Lower lobe of right lung (tissue), 2 donors: ENCODE data around the gene CGB3. TPM values are rescaled to one million over a fixed set of nuclear protein-coding genes. Genes with fewer than 3 reads are reported as not detected.
A peak's percentile ranks its signal among the peaks of the same experiment; 100 is the strongest.
"Not testable (repeated sequence)": the region's sequence is repeated elsewhere in the genome, so short reads cannot be mapped to it uniquely, and the experiment has no call there.

ENCODE experiments used
- ATAC-seq, 2 donors: fragments of 200-7000 bp; cut with Tn5 transposase; one replicate each; pipeline ENCODE4 v1.9.1; 2020 to 2022; ENCODE audit warnings: mild to moderate bottlenecking in 2 of 2, moderate library complexity in 2 of 2
- DNase-seq: peaks from one replicate; pipeline ENCODE4 v3.0.0-alpha.2; 2020
- H3K27ac ChIP-seq: fragments of 200-600 bp; one replicate; pipeline ENCODE4 v1.8.0; 2022
- H3K27me3 ChIP-seq: fragments of 200-600 bp; one replicate; pipeline ENCODE4 v1.8.0; 2022; ENCODE audit warnings: low read depth
- H3K36me3 ChIP-seq: fragments of 200-600 bp; one replicate; pipeline ENCODE4 v1.8.0; 2022; ENCODE audit warnings: mild to moderate bottlenecking
- H3K4me1 ChIP-seq: fragments of 200-600 bp; one replicate; pipeline ENCODE4 v1.8.0; 2022
- H3K4me3 ChIP-seq: fragments of 200-600 bp; one replicate; pipeline ENCODE4 v1.8.0; 2022; ENCODE audit warnings: mild to moderate bottlenecking
- H3K9me3 ChIP-seq: fragments of 200-600 bp; one replicate; pipeline ENCODE4 v1.8.0; 2022
- intact Hi-C: fragments of 100-400 bp; cut with DNase I; formaldehyde crosslinking; loops from one replicate; pipeline ENCODE4 v1.11.0; 2022
- total RNA-seq: library from RNA; stranded (reverse); fragmentation: NEBNext Ultra II Directional; extraction: Animal tissue kit (Norgen Biotek cat#: 25700); gene quantifications from one replicate; pipeline ENCODE4 v1.2.1, GENCODE V29; 2021
- TF ChIP-seq, protein P1 (sequence below): fragments of 200-600 bp; IDR thresholded peaks from one replicate; pipeline ENCODE4 v1.8.0; 2022; ENCODE audit warnings: antibody characterized with exemption, mild to moderate bottlenecking
- donor health status: DM: no; HTN: yes; CAD: no; lungs with severe emphysema.

Gene CGB3
- total RNA-seq, 1 donor from 2014 or later = not detected

DNA sequence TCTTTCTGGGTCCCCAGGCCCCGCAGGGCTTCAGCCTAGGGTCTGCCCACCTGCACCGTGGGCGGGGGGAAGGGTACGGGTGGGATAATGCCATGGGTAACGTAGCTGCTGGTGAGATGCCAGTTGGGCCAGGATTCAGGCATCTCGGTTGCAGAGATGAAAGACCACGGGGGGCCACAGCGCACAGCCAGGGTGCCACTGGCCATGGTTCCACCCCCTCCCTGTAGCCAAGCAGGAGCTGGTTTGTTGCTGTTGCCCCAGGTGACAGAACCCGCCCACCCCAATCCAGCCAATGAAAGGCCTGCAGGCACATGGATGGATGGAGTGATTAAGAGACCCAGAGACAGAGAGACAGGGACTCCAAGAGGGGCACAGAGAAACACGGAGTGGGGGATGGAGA is 34.4 kb upstream of the CGB3 start:
- peaks cover 25% of the 10 kb centered on the region for H3K4me1 ChIP-seq
- no peaks in the 10 kb centered on the region for H3K36me3 ChIP-seq
- H3K27ac ChIP-seq = no peak overlapping the region
- H3K4me3 ChIP-seq = no peak overlapping the region
- intact Hi-C loops = no loop called here
- ATAC-seq (no peak), DNase-seq (no peak)
- TF ChIP-seq, protein P1, sequence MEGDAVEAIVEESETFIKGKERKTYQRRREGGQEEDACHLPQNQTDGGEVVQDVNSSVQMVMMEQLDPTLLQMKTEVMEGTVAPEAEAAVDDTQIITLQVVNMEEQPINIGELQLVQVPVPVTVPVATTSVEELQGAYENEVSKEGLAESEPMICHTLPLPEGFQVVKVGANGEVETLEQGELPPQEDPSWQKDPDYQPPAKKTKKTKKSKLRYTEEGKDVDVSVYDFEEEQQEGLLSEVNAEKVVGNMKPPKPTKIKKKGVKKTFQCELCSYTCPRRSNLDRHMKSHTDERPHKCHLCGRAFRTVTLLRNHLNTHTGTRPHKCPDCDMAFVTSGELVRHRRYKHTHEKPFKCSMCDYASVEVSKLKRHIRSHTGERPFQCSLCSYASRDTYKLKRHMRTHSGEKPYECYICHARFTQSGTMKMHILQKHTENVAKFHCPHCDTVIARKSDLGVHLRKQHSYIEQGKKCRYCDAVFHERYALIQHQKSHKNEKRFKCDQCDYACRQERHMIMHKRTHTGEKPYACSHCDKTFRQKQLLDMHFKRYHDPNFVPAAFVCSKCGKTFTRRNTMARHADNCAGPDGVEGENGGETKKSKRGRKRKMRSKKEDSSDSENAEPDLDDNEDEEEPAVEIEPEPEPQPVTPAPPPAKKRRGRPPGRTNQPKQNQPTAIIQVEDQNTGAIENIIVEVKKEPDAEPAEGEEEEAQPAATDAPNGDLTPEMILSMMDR = no peak
- H3K9me3 ChIP-seq = no peaks in the 10 kb centered on the region
- peaks cover 28% of the 10 kb centered on the region for H3K27me3 ChIP-seq

DNA sequence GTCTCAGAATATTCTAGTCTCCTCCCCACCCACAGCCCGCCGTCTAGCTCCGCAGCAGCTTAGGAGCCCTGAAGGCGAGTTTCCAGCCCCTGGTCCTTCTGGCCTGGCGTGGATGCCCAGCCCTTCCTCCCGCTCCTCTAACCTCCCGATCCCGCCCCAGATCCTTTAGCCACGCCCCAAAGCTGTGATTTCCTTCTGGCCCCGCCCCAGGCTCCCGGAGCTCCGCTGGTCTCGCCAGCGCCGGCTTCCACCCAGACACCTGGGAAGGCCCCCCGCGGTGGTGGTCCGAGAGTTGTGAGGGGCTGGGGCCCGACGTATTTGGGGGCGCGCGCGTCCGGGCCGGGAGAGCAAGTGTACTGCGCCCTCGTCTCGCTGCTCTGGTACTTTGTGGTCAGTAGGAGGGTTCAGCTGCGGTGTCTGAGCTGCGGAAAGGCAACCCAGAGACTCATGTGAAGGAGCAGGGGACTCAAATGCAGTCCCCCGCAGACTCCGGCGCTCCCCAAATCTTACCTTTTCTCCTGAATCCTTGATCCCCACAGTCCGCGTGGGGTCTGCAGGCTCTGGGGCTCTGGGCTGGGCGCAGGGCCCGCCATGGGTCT is 33.6 kb upstream of the CGB3 start, which contains the start of gene CGB7:
TSS of gene CGB7 (minus strand) at position 114 of the 599 bp plus-strand sequence. CDS start 2,374 bp downstream, outside the sequence.
- intact Hi-C loops = no loop called here
- Histone ChIP-seq H3K27ac (no peak within 1 kb of the TSS), H3K27me3 (peaks cover 28% of the 10 kb centered on the region), H3K4me3 (peak within 1 kb of the TSS; percentile 71), H3K9me3 (no peaks in the 10 kb centered on the region), H3K36me3 (no peaks in the 10 kb centered on the region), H3K4me1 (peaks cover 25% of the 10 kb centered on the region)
- ATAC-seq = peak; percentile 81 to 86
- peak; percentile 84 for DNase-seq
- TF ChIP-seq, protein P1 = no peak

DNA sequence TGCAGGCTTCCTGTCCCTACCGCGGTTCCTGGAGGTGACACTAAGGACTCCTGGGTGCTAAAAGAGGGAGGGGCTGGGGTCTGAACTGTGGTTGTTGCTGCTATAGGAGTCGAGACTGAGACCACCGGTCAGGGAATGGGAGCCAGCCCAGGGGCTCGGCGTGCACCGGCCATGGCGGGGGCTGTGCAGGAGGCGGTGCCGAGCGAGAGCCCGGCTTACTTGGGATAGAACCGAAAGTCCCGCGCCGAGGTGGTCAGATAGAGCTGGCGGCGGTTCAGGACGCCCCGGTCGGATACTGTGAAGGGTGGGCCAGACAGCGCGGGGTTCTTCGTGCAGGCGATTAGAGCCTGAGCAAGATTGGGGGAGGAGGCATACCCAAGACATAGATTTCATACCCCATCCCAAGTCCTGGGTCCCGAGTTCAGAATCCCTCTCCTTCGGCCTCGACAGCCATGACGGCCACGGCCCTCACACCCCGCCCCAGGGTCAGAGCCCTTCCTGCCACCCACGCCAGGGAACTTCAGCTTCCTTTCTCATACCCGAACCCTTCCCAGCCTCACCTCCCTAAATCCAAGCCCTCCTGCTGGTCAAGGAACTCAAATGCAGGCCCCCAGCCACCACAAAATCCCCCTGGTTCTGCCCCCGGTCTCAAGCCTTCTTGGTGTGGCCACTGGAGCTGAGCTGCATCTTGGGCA is 32.9 kb upstream of the CGB3 start:
- DNase-seq, intact Hi-C loops, H3K27ac ChIP-seq, H3K9me3 ChIP-seq, H3K36me3 ChIP-seq: not testable (repeated sequence)
- Histone ChIP-seq H3K4me3 (peak overlapping the region; percentile 71), H3K4me1 (peaks cover 25% of the 10 kb centered on the region), H3K27me3 (peaks cover 25% of the 10 kb centered on the region)
- peak; percentile 25 to 53 for ATAC-seq

DNA sequence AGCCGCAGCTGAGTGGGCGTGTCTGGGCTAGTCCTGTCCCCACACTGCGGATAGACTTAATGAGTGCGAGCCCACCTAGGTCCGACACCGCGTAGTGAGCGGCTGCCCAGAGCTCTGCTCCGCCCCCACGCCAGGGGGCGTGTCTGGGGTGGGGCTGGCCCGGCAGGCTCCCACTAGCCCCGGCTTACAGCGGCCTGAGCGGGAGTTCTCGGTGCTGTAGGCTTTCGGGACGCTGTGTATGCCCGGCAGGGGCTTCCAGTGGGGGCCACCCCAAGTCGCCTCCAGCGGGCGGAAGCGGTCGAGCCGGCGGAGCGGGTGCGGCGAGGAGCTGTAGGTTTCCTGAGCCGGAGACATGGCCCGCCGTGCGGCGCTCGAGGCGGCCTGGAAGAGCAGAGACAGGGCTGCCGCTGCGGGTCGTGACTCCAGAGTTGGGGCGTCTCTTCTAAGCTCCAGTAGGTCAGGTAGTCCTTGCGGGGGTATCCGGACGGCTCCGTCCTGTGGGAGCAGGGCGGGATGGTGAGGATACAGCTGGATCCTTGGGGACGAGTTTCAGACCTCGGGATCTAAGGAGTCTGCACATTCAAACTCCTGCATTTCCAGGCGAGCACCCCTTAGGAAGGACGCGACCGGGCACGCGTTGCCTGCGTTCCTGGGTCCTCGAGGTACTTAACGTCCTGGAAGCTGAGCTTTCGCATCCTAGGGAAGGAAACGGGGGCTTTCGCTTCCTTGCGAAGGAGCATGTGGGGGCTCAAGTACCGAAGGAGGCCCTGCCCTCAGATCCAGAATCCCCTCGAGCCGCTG is 32.2 kb upstream of the CGB3 start:
- Histone ChIP-seq H3K4me1 (peaks cover 25% of the 10 kb centered on the region), H3K36me3 (no peaks in the 10 kb centered on the region), H3K27ac (no peak overlapping the region), H3K4me3 (peak overlapping the region; percentile 71), H3K27me3 (peaks cover 21% of the 10 kb centered on the region), H3K9me3 (no peaks in the 10 kb centered on the region)
- intact Hi-C loops = no loop called here
- TF ChIP-seq, protein P1 = peak; percentile 40
- DNase-seq (peak; percentile 70), ATAC-seq (peak; percentile 87 to 90)

DNA sequence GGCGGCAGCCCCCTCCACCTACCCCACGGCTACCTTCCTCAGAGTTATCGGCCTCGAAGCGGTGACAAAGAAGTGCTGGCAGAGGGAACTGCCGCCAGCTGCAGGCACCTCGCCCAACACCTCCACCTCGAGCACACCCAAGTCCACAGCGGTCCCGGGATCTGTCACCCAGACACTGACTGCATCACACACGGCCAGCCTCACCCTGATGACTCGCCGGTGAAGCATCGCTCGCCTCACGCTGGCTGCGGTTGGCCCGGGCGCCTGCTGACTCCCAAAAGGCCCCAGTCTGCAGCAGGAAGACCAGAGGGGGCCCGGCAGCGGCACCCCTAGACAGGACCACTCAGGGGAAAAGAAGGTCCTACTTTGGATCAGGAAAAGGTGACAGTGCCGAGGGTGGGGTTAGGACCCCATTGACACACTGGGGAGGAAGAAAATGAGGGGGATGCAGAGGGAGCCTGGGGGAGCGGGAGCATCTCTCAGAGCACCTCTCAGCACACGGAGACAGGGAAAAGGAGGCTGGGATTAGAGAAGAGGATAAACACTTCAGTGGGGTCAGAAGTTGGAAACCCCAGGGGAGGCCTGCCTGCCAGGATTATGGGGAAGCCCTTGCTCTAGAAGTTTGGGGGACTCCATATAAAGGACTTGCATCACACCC is 26.4 kb upstream of the CGB3 start:
- H3K36me3 ChIP-seq, H3K27me3 ChIP-seq, H3K9me3 ChIP-seq, H3K27ac ChIP-seq, DNase-seq, ATAC-seq, H3K4me1 ChIP-seq, intact Hi-C loops, H3K4me3 ChIP-seq: not testable (repeated sequence)

DNA sequence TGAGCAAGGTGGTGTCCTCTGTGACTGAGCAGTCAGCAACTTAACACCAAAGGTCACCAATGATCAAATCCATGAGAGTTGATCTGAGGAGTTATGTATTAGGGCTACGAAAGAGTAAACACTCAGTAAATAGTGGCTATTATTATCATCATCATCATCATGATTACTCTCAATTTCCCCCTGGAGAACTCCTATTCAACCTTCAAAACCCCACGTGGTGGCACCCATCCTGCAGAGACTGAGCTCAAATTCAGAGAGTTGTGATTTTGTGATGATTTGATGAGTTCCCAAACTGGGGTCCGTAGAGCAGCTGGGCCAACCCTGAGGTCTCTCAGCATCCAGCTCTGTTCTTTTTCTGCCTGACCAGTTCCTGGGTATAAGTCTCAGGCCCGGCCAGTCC is 25.7 kb upstream of the CGB3 start:
- H3K4me1 ChIP-seq, H3K27ac ChIP-seq, ATAC-seq, DNase-seq, H3K36me3 ChIP-seq, intact Hi-C loops, H3K27me3 ChIP-seq, H3K9me3 ChIP-seq, H3K4me3 ChIP-seq: not testable (repeated sequence)

DNA sequence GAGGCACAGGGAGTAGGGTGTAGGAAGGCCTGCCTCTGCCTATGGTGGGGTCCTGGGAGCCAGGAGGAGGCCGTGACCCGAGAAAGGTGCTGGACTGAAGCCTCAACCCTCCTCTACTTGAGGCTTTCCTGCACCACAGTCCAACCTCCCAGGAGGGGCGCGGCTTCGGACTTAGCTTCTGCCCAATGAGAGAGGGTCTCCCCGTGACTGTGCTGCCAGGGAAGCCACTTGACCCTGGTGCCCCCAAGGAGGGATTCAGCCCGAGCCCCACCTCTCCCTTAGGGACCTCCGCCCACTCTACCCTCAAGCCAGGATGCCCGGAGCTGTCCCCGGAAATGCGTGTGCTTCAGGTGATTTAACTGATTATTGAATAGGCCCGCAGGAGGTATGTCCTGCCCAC is 24.9 kb upstream of the CGB3 start, which contains the start of gene CGB8:
TSS of gene CGB8 (minus strand) at position 101 of the 400 bp plus-strand sequence. CDS start 372 bp downstream, outside the sequence.
- H3K4me3 ChIP-seq, H3K27ac ChIP-seq, ATAC-seq, H3K36me3 ChIP-seq, H3K9me3 ChIP-seq, intact Hi-C loops, H3K27me3 ChIP-seq, H3K4me1 ChIP-seq, DNase-seq: not testable (repeated sequence)

DNA sequence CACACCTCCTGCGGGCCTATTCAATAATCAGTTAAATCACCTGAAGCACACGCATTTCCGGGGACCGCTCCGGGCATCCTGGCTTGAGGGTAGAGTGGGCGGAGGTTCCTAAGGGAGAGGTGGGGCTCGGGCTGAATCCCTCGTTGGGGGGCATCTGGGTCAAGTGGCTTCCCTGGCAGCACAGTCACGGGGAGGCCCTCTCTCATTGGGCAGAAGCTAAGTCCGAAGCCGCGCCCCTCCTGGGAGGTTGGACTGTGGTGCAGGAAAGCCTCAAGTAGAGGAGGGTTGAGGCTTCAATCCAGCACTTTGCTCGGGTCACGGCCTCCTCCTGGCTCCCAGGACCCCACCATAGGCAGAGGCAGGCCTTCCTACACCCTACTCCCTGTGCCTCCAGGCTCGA is 19.4 kb upstream of the CGB3 start, which contains the start of gene CGB5:
TSS of gene CGB5 (plus strand) at position 301 of the 400 bp plus-strand sequence. CDS start 362 bp downstream, outside the sequence.
- H3K9me3 ChIP-seq, intact Hi-C loops, H3K4me3 ChIP-seq, H3K4me1 ChIP-seq, H3K27ac ChIP-seq, H3K27me3 ChIP-seq, H3K36me3 ChIP-seq, DNase-seq, ATAC-seq: not testable (repeated sequence)

DNA sequence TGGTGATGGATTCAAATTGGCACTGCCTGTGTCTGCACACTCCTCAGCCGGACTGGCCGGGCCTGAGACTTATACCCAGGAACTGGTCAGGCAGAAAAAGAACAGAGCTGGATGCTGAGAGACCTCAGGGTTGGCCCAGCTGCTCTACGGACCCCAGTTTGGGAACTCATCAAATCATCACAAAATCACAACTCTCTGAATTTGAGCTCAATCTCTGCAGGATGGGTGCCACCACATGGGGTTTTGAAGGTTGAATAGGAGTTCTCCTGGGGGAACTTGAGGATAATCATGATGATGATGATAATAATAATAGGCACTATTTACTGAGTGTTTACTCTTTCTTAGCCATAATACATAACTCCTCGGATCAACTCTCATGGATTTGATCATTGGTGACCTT is 18.5 kb upstream of the CGB3 start:
- H3K27me3 ChIP-seq, DNase-seq, ATAC-seq, H3K27ac ChIP-seq, H3K4me3 ChIP-seq, H3K9me3 ChIP-seq, H3K4me1 ChIP-seq, H3K36me3 ChIP-seq, intact Hi-C loops: not testable (repeated sequence)
